ENCODE measurements around the gene VMP1. TPM values are rescaled to one million over a fixed set of nuclear protein-coding genes. Genes with fewer than 3 reads are reported as not detected.
"Not testable (repeated sequence)": the region's sequence is repeated elsewhere in the genome, so short reads cannot be mapped to it uniquely, and the experiment has no call there.

Gene VMP1
- total and polyA plus RNA-seq, 2 experiments from 2014 or later: 134 to 216 TPM

GRCh38 chr17:59783221-59784047 is 76.0 kb downstream of the VMP1 start:
- 49 to 51% methylated on average over 5 of the region's 5 CpGs for WGBS, 2 experiments (ENCODE audit: low coverage in 1 of 2, low lambda C conversion rate in 2 of 2, missing lambda C conversion rate in 2 of 2)
- TF ChIP-seq EZH2 (IDR thresholded peaks at IDR 0.05; ENCODE audit: insufficient read depth, poor library complexity, severe bottlenecking) (no peak), EZH2phosphoT487 (IDR thresholded peaks at IDR 0.05; ENCODE audit: insufficient read depth, low read depth) (no peak)
- DNase-seq: peak; percentile 40
- Histone ChIP-seq H3K4me2 (ENCODE audit: unreplicated experiment) (peak overlapping the region; percentile 83), H2AFZ (peak overlapping the region; percentile 2; the same call in 1 of the 2 replicates), H3K9me2 (ENCODE audit: insufficient read depth) (no peaks in the 10 kb centered on the region), H3K4me3 (peak overlapping the region; percentile 6; the same call in 1 of the 2 replicates), H3K9ac (peak overlapping the region; percentile 80), H3K36me3 (ENCODE audit: low read depth) (peaks cover 6% of the 10 kb centered on the region), H3K27me3 (replicated peaks; ENCODE audit: insufficient read depth) (no peaks in the 10 kb centered on the region), H3K79me2 (ENCODE audit: insufficient read depth) (peaks cover 58% of the 10 kb centered on the region), H3F3A (ENCODE audit: insufficient read depth) (peaks cover 56% of the 10 kb centered on the region), H3K27ac (peak overlapping the region; percentile 98), H4K20me1 (ENCODE audit: insufficient read depth) (no peaks in the 10 kb centered on the region), H3K4me1 (ENCODE audit: insufficient read depth) (peaks cover 54% of the 10 kb centered on the region), H3K9me3 (ENCODE audit: low read depth) (no peaks in the 10 kb centered on the region)
- in situ Hi-C loops (cut with MboI): no loop called here

GRCh38 chr17:59785091-59785799 is 77.8 kb downstream of the VMP1 start:
- Histone ChIP-seq H3F3A (ENCODE audit: insufficient read depth) (peaks cover 56% of the 10 kb centered on the region), H4K20me1 (ENCODE audit: insufficient read depth) (no peaks in the 10 kb centered on the region), H3K4me2 (ENCODE audit: unreplicated experiment) (peak overlapping the region; percentile 83), H3K4me1 (ENCODE audit: insufficient read depth) (peaks cover 54% of the 10 kb centered on the region), H3K4me3 (peak overlapping the region; percentile 39; the same call in 1 of the 2 replicates), H2AFZ (no peak overlapping the region), H3K36me3 (ENCODE audit: low read depth) (peaks cover 6% of the 10 kb centered on the region), H3K9me2 (ENCODE audit: insufficient read depth) (no peaks in the 10 kb centered on the region), H3K79me2 (ENCODE audit: insufficient read depth) (peaks cover 77% of the 10 kb centered on the region), H3K27ac (peak overlapping the region; percentile 98), H3K9me3 (ENCODE audit: low read depth) (no peaks in the 10 kb centered on the region), H3K27me3 (replicated peaks; ENCODE audit: insufficient read depth) (no peaks in the 10 kb centered on the region), H3K9ac (peak overlapping the region; percentile 80)
- WGBS, 2 experiments (ENCODE audit: low coverage in 1 of 2, low lambda C conversion rate in 2 of 2, missing lambda C conversion rate in 2 of 2): 67 to 68% methylated on average over 8 of the region's 8 CpGs
- in situ Hi-C loops (cut with MboI): no loop called here
- no peak for TF ChIP-seq EZH2phosphoT487 (IDR thresholded peaks at IDR 0.05; ENCODE audit: insufficient read depth, low read depth)
- no peak for TF ChIP-seq EZH2 (IDR thresholded peaks at IDR 0.05; ENCODE audit: insufficient read depth, poor library complexity, severe bottlenecking)
- DNase-seq: peak; percentile 31

GRCh38 chr17:59786213-59786535 is 78.7 kb downstream of the VMP1 start:
- H3K36me3 ChIP-seq (ENCODE audit: low read depth): peaks cover 6% of the 10 kb centered on the region
- H2AFZ ChIP-seq: no peak overlapping the region
- TF ChIP-seq EZH2phosphoT487 (IDR thresholded peaks at IDR 0.05; ENCODE audit: insufficient read depth, low read depth) (no peak), EZH2 (IDR thresholded peaks at IDR 0.05; ENCODE audit: insufficient read depth, poor library complexity, severe bottlenecking) (no peak)
- no peaks in the 10 kb centered on the region for H3K27me3 ChIP-seq (replicated peaks; ENCODE audit: insufficient read depth)
- peaks cover 54% of the 10 kb centered on the region for H3K4me1 ChIP-seq (ENCODE audit: insufficient read depth)
- WGBS, 2 experiments (ENCODE audit: low coverage in 1 of 2, low lambda C conversion rate in 2 of 2, missing lambda C conversion rate in 2 of 2): 2 to 10% methylated on average over 2 of the region's 2 CpGs
- H3K9me3 ChIP-seq (ENCODE audit: low read depth): no peaks in the 10 kb centered on the region
- H4K20me1 ChIP-seq (ENCODE audit: insufficient read depth): no peaks in the 10 kb centered on the region
- peak overlapping the region; percentile 98 for H3K27ac ChIP-seq
- H3F3A ChIP-seq (ENCODE audit: insufficient read depth): peaks cover 56% of the 10 kb centered on the region
- no peak for DNase-seq
- H3K9ac ChIP-seq: peak overlapping the region; percentile 80
- H3K4me3 ChIP-seq: peak overlapping the region; percentile 39
- in situ Hi-C loops (cut with MboI): no loop called here
- H3K79me2 ChIP-seq (ENCODE audit: insufficient read depth): peaks cover 78% of the 10 kb centered on the region
- H3K4me2 ChIP-seq (ENCODE audit: unreplicated experiment): peak overlapping the region; percentile 83
- no peaks in the 10 kb centered on the region for H3K9me2 ChIP-seq (ENCODE audit: insufficient read depth)

- H3K79me2 ChIP-seq (ENCODE audit: insufficient read depth): peaks cover 78% of the 10 kb centered on the region
- H3K27me3 ChIP-seq (replicated peaks; ENCODE audit: insufficient read depth): no peaks in the 10 kb centered on the region
- TF ChIP-seq EZH2phosphoT487 (IDR thresholded peaks at IDR 0.05; ENCODE audit: insufficient read depth, low read depth) (peak; percentile 76; the same call in 1 of the 2 replicates), EZH2 (IDR thresholded peaks at IDR 0.05; ENCODE audit: insufficient read depth, poor library complexity, severe bottlenecking) (no peak)
- H3K4me3 ChIP-seq: peak overlapping the region; percentile 46
- H2AFZ ChIP-seq: no peak overlapping the region
- H3K27ac ChIP-seq: peak overlapping the region; percentile 98
- H3K9me2 ChIP-seq (ENCODE audit: insufficient read depth): no peaks in the 10 kb centered on the region
- H3F3A ChIP-seq (ENCODE audit: insufficient read depth): peaks cover 58% of the 10 kb centered on the region
- peak overlapping the region; percentile 83 for H3K4me2 ChIP-seq (ENCODE audit: unreplicated experiment)
- peaks cover 2% of the 10 kb centered on the region for H3K36me3 ChIP-seq (ENCODE audit: low read depth)
- DNase-seq: peak; percentile 99
- no peaks in the 10 kb centered on the region for H3K9me3 ChIP-seq (ENCODE audit: low read depth)
- H4K20me1 ChIP-seq (ENCODE audit: insufficient read depth): no peaks in the 10 kb centered on the region
- 8 to 9% methylated on average over 8 of the region's 8 CpGs for WGBS, 2 experiments (ENCODE audit: low coverage in 1 of 2, low lambda C conversion rate in 2 of 2, missing lambda C conversion rate in 2 of 2)
- peaks cover 57% of the 10 kb centered on the region for H3K4me1 ChIP-seq (ENCODE audit: insufficient read depth)
- in situ Hi-C loops (cut with MboI): no loop called here
- H3K9ac ChIP-seq: peak overlapping the region; percentile 80
These were observed 79.3 kb downstream of the VMP1 start for GRCh38 chr17:59786536-59787319.

- H3K4me2 ChIP-seq (ENCODE audit: unreplicated experiment); H2AFZ ChIP-seq; H4K20me1 ChIP-seq (ENCODE audit: insufficient read depth); H3K9me2 ChIP-seq (ENCODE audit: insufficient read depth); H3K27me3 ChIP-seq (replicated peaks; ENCODE audit: insufficient read depth); in situ Hi-C loops (cut with MboI); H3K27ac ChIP-seq; H3K36me3 ChIP-seq (ENCODE audit: low read depth); H3K9ac ChIP-seq; H3K9me3 ChIP-seq (ENCODE audit: low read depth); H3K4me3 ChIP-seq; DNase-seq: not testable (repeated sequence)
- H3K4me1 ChIP-seq (ENCODE audit: insufficient read depth): peaks cover 43% of the 10 kb centered on the region
- 91 to 97% methylated on average over 7 to 8 of the region's 8 CpGs for WGBS, 2 experiments (ENCODE audit: low coverage in 1 of 2, low lambda C conversion rate in 2 of 2, missing lambda C conversion rate in 2 of 2)
- H3F3A ChIP-seq (ENCODE audit: insufficient read depth): peaks cover 41% of the 10 kb centered on the region
- peaks cover 47% of the 10 kb centered on the region for H3K79me2 ChIP-seq (ENCODE audit: insufficient read depth)
These were observed 82.4 kb downstream of the VMP1 start for GRCh38 chr17:59789849-59790248.

GRCh38 chr17:59790418-59790817 is 83.0 kb downstream of the VMP1 start:
- H3K9me2 ChIP-seq (ENCODE audit: insufficient read depth); H3K9ac ChIP-seq; H3K4me3 ChIP-seq; H2AFZ ChIP-seq; in situ Hi-C loops (cut with MboI); DNase-seq; H4K20me1 ChIP-seq (ENCODE audit: insufficient read depth); H3K27ac ChIP-seq; H3K9me3 ChIP-seq (ENCODE audit: low read depth); H3K4me2 ChIP-seq (ENCODE audit: unreplicated experiment); H3K36me3 ChIP-seq (ENCODE audit: low read depth); H3K27me3 ChIP-seq (replicated peaks; ENCODE audit: insufficient read depth): not testable (repeated sequence)
- H3F3A ChIP-seq (ENCODE audit: insufficient read depth): peaks cover 35% of the 10 kb centered on the region
- peaks cover 38% of the 10 kb centered on the region for H3K4me1 ChIP-seq (ENCODE audit: insufficient read depth)
- peaks cover 42% of the 10 kb centered on the region for H3K79me2 ChIP-seq (ENCODE audit: insufficient read depth)
- 92 to 94% methylated on average over 6 of the region's 6 CpGs for WGBS, 2 experiments (ENCODE audit: low coverage in 1 of 2, low lambda C conversion rate in 2 of 2, missing lambda C conversion rate in 2 of 2)
